Hepatocyte (in vitro differentiated cells): ENCODE data around the gene FBN3.

Source experiments
- EZH2 ChIP-seq: fragments of 200-600 bp; sonication (generic); IDR thresholded peaks from 2 replicates; pipeline ENCODE4 v1.6.1; 2016; ENCODE audit warnings: antibody characterized with exemption, mild to moderate bottlenecking, borderline replicate concordance
- EZH2phosphoT487 ChIP-seq: fragments of 200-600 bp; sonication (generic); IDR thresholded peaks from one replicate; pipeline ENCODE4 v1.6.1; 2018; ENCODE audit warnings: antibody characterized with exemption, mild to moderate bottlenecking, low read depth, moderate library complexity; ENCODE audit not compliant: unreplicated experiment, severe bottlenecking
- TF ChIP-seq, protein P1 (sequence below): fragments of 200-600 bp; sonication (generic); IDR thresholded peaks from 2 replicates; pipeline ENCODE4 v1.5.1; 2016; ENCODE audit warnings: antibody characterized with exemption, mild to moderate bottlenecking; ENCODE audit not compliant: poor library complexity

- TF ChIP-seq, protein P1, sequence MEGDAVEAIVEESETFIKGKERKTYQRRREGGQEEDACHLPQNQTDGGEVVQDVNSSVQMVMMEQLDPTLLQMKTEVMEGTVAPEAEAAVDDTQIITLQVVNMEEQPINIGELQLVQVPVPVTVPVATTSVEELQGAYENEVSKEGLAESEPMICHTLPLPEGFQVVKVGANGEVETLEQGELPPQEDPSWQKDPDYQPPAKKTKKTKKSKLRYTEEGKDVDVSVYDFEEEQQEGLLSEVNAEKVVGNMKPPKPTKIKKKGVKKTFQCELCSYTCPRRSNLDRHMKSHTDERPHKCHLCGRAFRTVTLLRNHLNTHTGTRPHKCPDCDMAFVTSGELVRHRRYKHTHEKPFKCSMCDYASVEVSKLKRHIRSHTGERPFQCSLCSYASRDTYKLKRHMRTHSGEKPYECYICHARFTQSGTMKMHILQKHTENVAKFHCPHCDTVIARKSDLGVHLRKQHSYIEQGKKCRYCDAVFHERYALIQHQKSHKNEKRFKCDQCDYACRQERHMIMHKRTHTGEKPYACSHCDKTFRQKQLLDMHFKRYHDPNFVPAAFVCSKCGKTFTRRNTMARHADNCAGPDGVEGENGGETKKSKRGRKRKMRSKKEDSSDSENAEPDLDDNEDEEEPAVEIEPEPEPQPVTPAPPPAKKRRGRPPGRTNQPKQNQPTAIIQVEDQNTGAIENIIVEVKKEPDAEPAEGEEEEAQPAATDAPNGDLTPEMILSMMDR, result no peak
- no peak for TF ChIP-seq EZH2
- TF ChIP-seq EZH2phosphoT487, result no peak
These were observed 20.3 kb downstream of the FBN3 start for GRCh38 chr19:8129061-8129618.
